Endothelial cell of umbilical vein (primary cell): ENCODE measurements around the gene TOM1L2. TPM values are rescaled to one million over a fixed set of nuclear protein-coding genes. Genes with fewer than 3 reads are reported as not detected.

Experiments used
- BruUV-seq: library from RNA; stranded (reverse); fragments of 400-500 nt; replicated peaks from 2 replicates; lab custom pipeline; 2021; lab: Mats Ljungman, UMichigan
- CTCF ChIA-PET: fragments of 300-600, 350-600 bp; sonication (Branson Sonifier 250); formaldehyde crosslinking; loops from one replicate; lab custom pipeline; 2021; ENCODE audit warnings: antibody characterized with exemption, inconsistent platforms; lab: Charles Lee
- POLR2A ChIA-PET: fragments of 300-600, 350-600 bp; sonication (Branson Sonifier 250); formaldehyde crosslinking; loops from one replicate; lab custom pipeline; 2021; ENCODE audit warnings: antibody characterized with exemption, inconsistent platforms; lab: Charles Lee
- DNase-seq: peaks from one replicate; pipeline ENCODE4 v3.0.0-alpha.2; 2011; ENCODE audit warnings: low read depth, low spot score
- FAIRE-seq: peaks from 2 replicates; lab custom pipeline; 2011; peaks lifted over from hg19 to GRCh38; lab: Jason Lieb, UNC
- H2AFZ ChIP-seq: 2 replicates; pipeline ENCODE4 v1.6.0; 2012; ENCODE audit warnings: low read depth, low read length, control low read depth, inconsistent platforms
- H3K27ac ChIP-seq: 2 replicates; pipeline ENCODE4 v1.5.1; 2011; ENCODE audit warnings: low read depth, mild to moderate bottlenecking, control low read depth, low read length, moderate library complexity; ENCODE audit not compliant: insufficient read depth
- H3K27me3 ChIP-seq, 2 experiments: 2 replicates each; pipeline versions ENCODE4 v1.6.0 to v1.6.1; 2011; ENCODE audit warnings: low read length in 2 of 2, mixed read lengths in 1 of 2; ENCODE audit not compliant: control insufficient read depth in 2 of 2, insufficient read depth in 2 of 2
- H3K36me3 ChIP-seq, 2 experiments: 2 replicates in 1 of 2; 3 replicates in 1 of 2; pipeline ENCODE4 v1.5.1; 2011; ENCODE audit warnings: low read length in 2 of 2, mild to moderate bottlenecking in 1 of 2, moderate library complexity in 1 of 2; ENCODE audit not compliant: control insufficient read depth in 2 of 2, insufficient read depth in 2 of 2; ENCODE audit errors: extremely low read depth in 1 of 2
- H3K4me1 ChIP-seq: 3 replicates; pipeline ENCODE4 v1.5.1; 2011; ENCODE audit warnings: mild to moderate bottlenecking, low read length; ENCODE audit not compliant: control insufficient read depth, insufficient read depth; ENCODE audit errors: extremely low read depth
- H3K4me2 ChIP-seq: 2 replicates; pipeline ENCODE4 v1.6.1; 2011; ENCODE audit warnings: low read length, control low read depth, mixed read lengths; ENCODE audit not compliant: insufficient read depth
- H3K4me3 ChIP-seq, 3 experiments: fragments of 200-600 bp in 1 of 3; sonication (generic), shearing (Covaris generic) in 1 of 3; replicated peaks in 1 of 3; 2 replicates each; pipeline ENCODE4 v1.5.1; 2011 to 2016; ENCODE audit warnings: control low read depth in 3 of 3, low read length in 3 of 3, mild to moderate bottlenecking in 2 of 3, inconsistent platforms in 1 of 3, low read depth in 1 of 3, moderate library complexity in 1 of 3; ENCODE audit not compliant: insufficient read depth in 1 of 3
- H3K79me2 ChIP-seq: 2 replicates; pipeline ENCODE4 v1.6.0; 2012; ENCODE audit warnings: low read length, inconsistent platforms; ENCODE audit not compliant: control insufficient read depth, insufficient read depth
- H3K9ac ChIP-seq: replicated peaks from 2 replicates; pipeline ENCODE3; 2011; ENCODE audit warnings: low read length, control low read depth; ENCODE audit not compliant: insufficient read depth; ENCODE audit errors: extremely low read depth
- H3K9me1 ChIP-seq: replicated peaks from 3 replicates; pipeline ENCODE4 v1.6.0; 2011; ENCODE audit warnings: mild to moderate bottlenecking, low read length; ENCODE audit not compliant: control insufficient read depth, insufficient read depth; ENCODE audit errors: extremely low read depth
- H3K9me3 ChIP-seq: replicated peaks from 2 replicates; pipeline ENCODE4 v1.5.1; 2012; ENCODE audit warnings: low read length, inconsistent platforms; ENCODE audit not compliant: control insufficient read depth, insufficient read depth
- H4K20me1 ChIP-seq: replicated peaks from 2 replicates; pipeline ENCODE3; 2011; ENCODE audit warnings: mild to moderate bottlenecking, low read length; ENCODE audit not compliant: control insufficient read depth, insufficient read depth; ENCODE audit errors: extremely low read depth
- EZH2 ChIP-seq: IDR thresholded peaks from 2 replicates; pipeline ENCODE4 v1.6.1; 2012; ENCODE audit warnings: borderline replicate concordance, low read depth, mild to moderate bottlenecking, moderate library complexity, low read length, inconsistent platforms; ENCODE audit not compliant: severe bottlenecking
- FOS ChIP-seq: IDR thresholded peaks from 2 replicates; pipeline ENCODE4 v1.6.1; 2011; ENCODE audit warnings: mild to moderate bottlenecking, low read length, moderate library complexity, borderline replicate concordance; ENCODE audit not compliant: insufficient read depth
- GATA2 ChIP-seq: IDR thresholded peaks from 2 replicates; pipeline ENCODE4 v1.7.0; 2011; ENCODE audit warnings: low read depth, mild to moderate bottlenecking, moderate library complexity, mixed read lengths, low read length; ENCODE audit not compliant: insufficient read length, insufficient read depth
- JUN ChIP-seq: IDR thresholded peaks from 2 replicates; pipeline ENCODE4 v1.6.1; 2011; ENCODE audit warnings: borderline replicate concordance, low read depth; ENCODE audit not compliant: insufficient read length, insufficient read depth
- MYC ChIP-seq: IDR thresholded peaks from one replicate; pipeline ENCODE4 v1.6.1; 2011; ENCODE audit warnings: mild to moderate bottlenecking, low read depth, low read length
- POLR2AphosphoS5 ChIP-seq: IDR thresholded peaks from 2 replicates; pipeline ENCODE4 v1.6.1; 2012; ENCODE audit warnings: low read depth, mild to moderate bottlenecking, control low read depth, low read length, moderate library complexity; ENCODE audit not compliant: insufficient read depth
- dilution Hi-C: fragments of 300-500 bp; cut with MboI; formaldehyde crosslinking; loops from one replicate; pipeline ENCODE4 v1.15.0; 2019; ENCODE audit warnings: low sequenced_read_pairs; ENCODE audit not compliant: extremely low pct_ligation_motif_present
- intact Hi-C: fragments of 100-400 bp; cut with micrococcal nuclease; formaldehyde crosslinking; loops from one replicate; pipeline ENCODE4 v1.10.0; 2022
- polyA plus RNA-seq, 4 experiments: library from polyadenylated mRNA; depleted of rRNA in 3 of 4; stranded (reverse) in 3 of 4; unstranded in 1 of 4; fragments of >200 nt; gene quantifications; 2 replicates each; pipeline versions ENCODE4 v1.2.1 to v1.2.3, GENCODE V29; 2011 to 2012; ENCODE audit warnings: missing spikeins in 1 of 4
- total RNA-seq: library from RNA; stranded (reverse); gene quantifications from 2 replicates; pipeline ENCODE4 v1.2.3, GENCODE V29; 2021
- TF ChIP-seq, protein P1 (sequence below): IDR thresholded peaks from 2 replicates; pipeline ENCODE4 v1.6.1; 2011; ENCODE audit not compliant: insufficient read depth, insufficient read length
- TF ChIP-seq, protein P2 (sequence below), 2 donors: IDR thresholded peaks; 1 replicate in 1 of 2; 2 replicates in 1 of 2; pipeline ENCODE4 v1.5.1; 2011; ENCODE audit warnings: low read length in 2 of 2, mild to moderate bottlenecking in 2 of 2, moderate library complexity in 2 of 2, control low read depth in 1 of 2, inconsistent platforms in 1 of 2, low read depth in 1 of 2; ENCODE audit not compliant: insufficient read depth in 1 of 2; ENCODE audit errors: extremely low read depth in 1 of 2

Gene TOM1L2
- total and polyA plus RNA-seq, 2 donors (not counting 3 experiments of a cell fraction or from before 2014, with no cell fraction given) = 31.7 to 37.6 TPM

DNA sequence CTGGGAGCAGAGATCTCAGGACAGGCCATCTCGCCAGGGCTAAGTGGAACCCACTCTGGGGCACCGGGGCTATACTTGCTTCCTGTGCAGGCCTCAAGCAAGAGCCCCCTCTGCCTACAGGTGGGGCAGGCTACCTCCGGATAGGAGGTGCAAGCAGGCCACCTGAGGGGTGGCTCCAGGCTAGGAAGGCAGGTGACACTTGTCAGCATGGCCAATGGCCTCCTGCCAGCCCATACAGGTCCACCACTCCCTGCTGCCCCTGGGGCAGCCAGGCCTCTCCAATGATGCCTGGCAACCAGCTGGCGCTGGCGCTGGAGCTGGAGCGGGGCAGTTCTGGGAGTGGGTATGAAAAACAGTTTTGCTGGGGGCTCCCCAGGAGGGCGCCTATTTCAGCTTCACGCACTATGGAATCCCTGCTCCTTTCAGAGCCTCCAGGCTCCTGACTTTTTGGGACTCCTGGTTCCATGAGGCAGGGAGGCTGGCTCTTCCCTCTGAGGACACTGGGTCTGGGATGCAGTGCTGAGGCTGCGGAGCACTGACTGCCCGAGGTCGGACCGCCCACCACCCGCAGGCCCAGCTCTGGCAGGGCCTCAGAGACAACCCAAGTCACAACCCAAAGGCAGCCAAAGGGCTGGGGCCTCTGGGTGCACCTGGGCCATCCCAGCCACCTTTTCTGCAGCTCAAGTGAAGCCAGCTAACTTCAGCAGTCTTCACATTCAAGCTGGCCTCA is 127.0 kb downstream of the TOM1L2 start:
- Histone ChIP-seq H3K4me1 (peaks cover 20% of the 10 kb centered on the region), H3K27me3 (no peaks in the 10 kb centered on the region), H3K9me3 (no peaks in the 10 kb centered on the region), H2AFZ (no peak overlapping the region), H3K4me2 (no peak overlapping the region), H3K9ac (no peak overlapping the region), H3K27ac (no peak overlapping the region), H3K9me1 (no peaks in the 10 kb centered on the region), H3K36me3 (peaks cover 0 to 4% of the 10 kb centered on the region in 2 experiments), H4K20me1 (no peaks in the 10 kb centered on the region), H3K79me2 (no peaks in the 10 kb centered on the region), H3K4me3 (no peak overlapping the region)
- ChIA-PET POLR2A (interaction anchor here (0.6 kb wide), 1 partner anchor 17 kb away, joined by 4 read pairs; no protein-coding TSS in a partner anchor), CTCF (interaction anchor here (1.4 kb wide), 1 partner anchor 9 kb away, joined by 4 read pairs; the partner anchor contains the start of gene SREBF1)
- DNase-seq (no peak), FAIRE-seq (no peak)
- intact Hi-C loops = no loop called here
- no TSS peak for BruUV-seq
- TF ChIP-seq EZH2 (no peak), POLR2AphosphoS5 (no peak), FOS (no peak), GATA2 (no peak), JUN (no peak), MYC (no peak)
- TF ChIP-seq, protein P1, sequence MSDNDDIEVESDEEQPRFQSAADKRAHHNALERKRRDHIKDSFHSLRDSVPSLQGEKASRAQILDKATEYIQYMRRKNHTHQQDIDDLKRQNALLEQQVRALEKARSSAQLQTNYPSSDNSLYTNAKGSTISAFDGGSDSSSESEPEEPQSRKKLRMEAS = no peak
- TF ChIP-seq, protein P2, sequence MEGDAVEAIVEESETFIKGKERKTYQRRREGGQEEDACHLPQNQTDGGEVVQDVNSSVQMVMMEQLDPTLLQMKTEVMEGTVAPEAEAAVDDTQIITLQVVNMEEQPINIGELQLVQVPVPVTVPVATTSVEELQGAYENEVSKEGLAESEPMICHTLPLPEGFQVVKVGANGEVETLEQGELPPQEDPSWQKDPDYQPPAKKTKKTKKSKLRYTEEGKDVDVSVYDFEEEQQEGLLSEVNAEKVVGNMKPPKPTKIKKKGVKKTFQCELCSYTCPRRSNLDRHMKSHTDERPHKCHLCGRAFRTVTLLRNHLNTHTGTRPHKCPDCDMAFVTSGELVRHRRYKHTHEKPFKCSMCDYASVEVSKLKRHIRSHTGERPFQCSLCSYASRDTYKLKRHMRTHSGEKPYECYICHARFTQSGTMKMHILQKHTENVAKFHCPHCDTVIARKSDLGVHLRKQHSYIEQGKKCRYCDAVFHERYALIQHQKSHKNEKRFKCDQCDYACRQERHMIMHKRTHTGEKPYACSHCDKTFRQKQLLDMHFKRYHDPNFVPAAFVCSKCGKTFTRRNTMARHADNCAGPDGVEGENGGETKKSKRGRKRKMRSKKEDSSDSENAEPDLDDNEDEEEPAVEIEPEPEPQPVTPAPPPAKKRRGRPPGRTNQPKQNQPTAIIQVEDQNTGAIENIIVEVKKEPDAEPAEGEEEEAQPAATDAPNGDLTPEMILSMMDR (IDR thresholded peaks at IDR 0.05; ENCODE audit: extremely low read depth in 1 of 2, insufficient read depth in 1 of 2, low read depth in 1 of 2, low read length in 2 of 2) = no peak
- dilution Hi-C loops = no loop called here
